Fibroblast of the aortic adventitia (primary cell): Measurements from ENCODE around the gene PLPP2. TPM values are rescaled to one million over a fixed set of nuclear protein-coding genes. Genes with fewer than 3 reads are reported as not detected.

Experiments used
- DNase-seq: peaks from one replicate; pipeline ENCODE4 v3.0.0-alpha.2; 2010; ENCODE audit warnings: low read depth
- H3K4me3 ChIP-seq: 2 replicates; pipeline ENCODE4 v1.5.1; 2011; ENCODE audit warnings: low read depth, mild to moderate bottlenecking, control low read depth, low read length, moderate library complexity
- CTCF ChIP-seq: IDR thresholded peaks from 2 replicates; pipeline ENCODE4 v1.5.1; 2011; ENCODE audit warnings: mild to moderate bottlenecking, low read length, control low read depth, inconsistent platforms; ENCODE audit not compliant: insufficient read depth
- total RNA-seq: library from RNA; depleted of rRNA; stranded (reverse); fragments of >200 nt; gene quantifications from 2 replicates; pipeline ENCODE4 v1.2.3, GENCODE V29; 2012; ENCODE audit warnings: low replicate concordance

Gene PLPP2
- total RNA-seq, 1 donor, result 16.6 TPM

- H3K4me3 ChIP-seq, result no peak overlapping the region
- DNase-seq, result no peak
- TF ChIP-seq CTCF, result no peak
Observed at GRCh38 chr19:293436-294110, 2.4 kb upstream of the PLPP2 start.

GRCh38 chr19:292951-293350 lies 1.7 kb upstream of the PLPP2 start:
- TF ChIP-seq CTCF, result no peak
- no peak for DNase-seq
- no peak overlapping the region for H3K4me3 ChIP-seq

GRCh38 chr19:292281-292884 lies 1.2 kb upstream of the PLPP2 start:
- no peak for TF ChIP-seq CTCF

GRCh38 chr19:291561-292280 lies 518 bp upstream of the PLPP2 start:
- DNase-seq, result no peak
- peak overlapping the region; percentile 22 for H3K4me3 ChIP-seq
- no peak for TF ChIP-seq CTCF

More at GRCh38 chr19:292281-292884, 1.2 kb upstream of the PLPP2 start:
- DNase-seq, result no peak
- H3K4me3 ChIP-seq, result no peak overlapping the region

GRCh38 chr19:290372-291005 lies 714 bp downstream of the PLPP2 start:
- H3K4me3 ChIP-seq, result peak overlapping the region; percentile 69
- no peak for DNase-seq
- no peak for TF ChIP-seq CTCF

- DNase-seq, result no peak
Observed at GRCh38 chr19:289651-290371, 1.4 kb downstream of the PLPP2 start.

More at GRCh38 chr19:289651-290371, 1.4 kb downstream of the PLPP2 start:
- peak overlapping the region; percentile 69 for H3K4me3 ChIP-seq
- TF ChIP-seq CTCF, result no peak
